ENCODE data around the gene MINDY4. TPM values are rescaled to one million over a fixed set of nuclear protein-coding genes. Genes with fewer than 3 reads are reported as not detected.

Gene MINDY4
- total RNA-seq, 1 experiment from 2014 or later, result 3.6 TPM

GRCh38 chr7:30938435-30939316 is 167.5 kb downstream of the MINDY4 start:
- peak; percentile 54 for DNase-seq (ENCODE audit: low read depth)
- in situ Hi-C loops (cut with HindIII; ENCODE audit: low pct_unique_long_range_greater_than_20kb, low sequenced_read_pairs), result no loop called here

DNA sequence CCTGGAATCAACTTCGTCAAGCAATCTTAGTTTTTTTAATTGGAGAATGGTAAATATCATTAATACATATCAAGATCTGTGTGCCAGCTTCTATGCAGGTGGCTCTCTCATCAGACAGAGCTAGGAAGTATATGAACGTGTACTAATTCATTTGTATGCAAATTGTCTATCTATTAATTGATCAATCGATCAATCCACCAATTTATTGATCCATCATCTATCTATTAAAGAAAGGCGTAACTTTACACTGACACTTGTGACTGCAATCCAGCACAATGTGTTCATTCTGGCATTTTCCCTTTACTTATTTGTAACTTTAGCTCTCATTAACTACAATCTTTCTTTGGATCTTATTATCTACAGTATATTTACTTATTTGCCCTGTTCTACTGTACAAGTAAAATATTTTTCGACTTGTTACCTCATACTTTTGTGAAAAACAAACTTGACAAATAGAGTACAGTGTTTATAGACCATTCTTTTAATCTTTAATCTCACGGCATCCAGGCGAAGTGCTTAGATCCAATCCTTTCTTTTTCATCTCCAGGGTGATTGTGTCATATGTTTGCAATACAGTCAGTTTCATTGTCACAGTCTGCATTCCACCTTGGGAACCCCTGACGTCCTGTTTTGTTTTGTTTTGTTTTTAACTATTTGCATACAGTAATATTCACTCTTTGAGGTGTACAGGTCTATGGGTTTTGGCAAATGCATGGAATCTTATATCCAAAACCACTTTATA is 170.5 kb downstream of the MINDY4 start:
- in situ Hi-C loops (cut with HindIII; ENCODE audit: low pct_unique_long_range_greater_than_20kb, low sequenced_read_pairs), result no loop called here
- no peak for DNase-seq (ENCODE audit: low read depth)

Other genes starting within 250 kb of the MINDY4 start
- gene GARS1, start 176.5 kb upstream of the MINDY4 start, total RNA-seq (2014; rRNA removed; shearing (Covaris generic); ENCODE audit: low replicate concordance), result 194 and 210 TPM in 2 replicates
- not detected in 2 replicates for gene CRHR2, start 89.0 kb upstream of the MINDY4 start, total RNA-seq (2014; rRNA removed; shearing (Covaris generic); ENCODE audit: low replicate concordance)
- not detected in 2 replicates for gene INMT, start 19.3 kb upstream of the MINDY4 start, total RNA-seq (2014; rRNA removed; shearing (Covaris generic); ENCODE audit: low replicate concordance)
- 0.32 TPM in 1 of 2 replicates, not detected in the other for gene AQP1, start 140.4 kb downstream of the MINDY4 start, total RNA-seq (2014; rRNA removed; shearing (Covaris generic); ENCODE audit: low replicate concordance)
- gene GHRHR, start 192.5 kb downstream of the MINDY4 start, total RNA-seq (2014; rRNA removed; shearing (Covaris generic); ENCODE audit: low replicate concordance), result not detected in 2 replicates